Left hindlimb (tissue), 1 donor: ENCODE measurements around the gene CMYA5.
"Not testable (repeated sequence)": the region's sequence is repeated elsewhere in the genome, so short reads cannot be mapped to it uniquely, and the experiment has no call there.

Experiments used
- DNase-seq: peaks from one replicate; pipeline ENCODE4 v3.0.0-alpha.2; 2018

CMYA5 gene

DNA sequence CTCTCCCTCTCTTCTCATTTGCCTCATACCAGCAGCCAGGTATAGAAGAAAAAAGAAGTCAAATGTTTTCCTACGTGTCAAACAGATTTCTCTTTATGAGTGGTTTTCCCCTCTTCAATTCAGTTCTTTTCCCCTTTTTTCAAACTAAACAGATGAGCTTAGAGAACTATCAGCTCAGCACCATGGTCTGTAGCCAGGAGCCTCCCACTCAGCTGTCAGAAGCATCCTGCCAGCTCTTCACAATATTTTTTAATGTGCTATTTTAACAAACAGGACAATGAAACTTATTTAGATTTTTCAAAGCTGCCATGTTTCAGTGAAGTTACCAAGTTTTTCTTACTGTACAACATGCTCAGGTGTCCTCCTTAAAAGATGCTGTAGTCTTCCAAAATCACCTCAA, 63.5 kb downstream of the CMYA5 start:
- no peak for DNase-seq

GRCh38 chr5:79753877-79754645, 64.4 kb downstream of the CMYA5 start:
- no peak for DNase-seq

- no peak for DNase-seq
These were observed 65.4 kb downstream of the CMYA5 start for GRCh38 chr5:79754865-79755555.

- DNase-seq = no peak
These were observed 66.4 kb downstream of the CMYA5 start for GRCh38 chr5:79756076-79756475.

GRCh38 chr5:79759436-79759835, 69.8 kb downstream of the CMYA5 start:
- DNase-seq = no peak

- no peak for DNase-seq
These were observed 70.2 kb downstream of the CMYA5 start for GRCh38 chr5:79759848-79760247.

DNA sequence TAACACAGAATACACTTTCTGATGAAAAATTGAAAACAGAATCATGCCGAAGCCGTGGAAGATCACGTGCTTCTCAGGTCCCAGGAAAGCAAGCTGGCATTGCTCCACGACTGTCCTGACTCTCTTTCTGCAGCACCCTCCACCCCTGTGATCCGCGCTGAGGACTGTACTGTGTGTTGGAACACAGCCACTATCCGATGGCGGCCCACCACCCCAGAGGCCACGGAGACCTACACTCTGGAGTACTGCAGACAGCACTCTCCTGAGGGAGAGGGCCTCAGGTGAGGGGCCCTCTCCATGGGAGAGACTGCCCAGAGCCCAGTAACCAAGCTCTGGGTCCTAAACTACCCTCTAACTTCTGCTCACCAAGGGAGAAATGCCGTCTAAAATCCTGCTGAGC, 73.3 kb downstream of the CMYA5 start:
- no peak for DNase-seq

GRCh38 chr5:79764147-79764546, 74.5 kb downstream of the CMYA5 start:
- DNase-seq = not testable (repeated sequence)

- DNase-seq = no peak
These were observed 81.8 kb downstream of the CMYA5 start for GRCh38 chr5:79771387-79771786.

DNA sequence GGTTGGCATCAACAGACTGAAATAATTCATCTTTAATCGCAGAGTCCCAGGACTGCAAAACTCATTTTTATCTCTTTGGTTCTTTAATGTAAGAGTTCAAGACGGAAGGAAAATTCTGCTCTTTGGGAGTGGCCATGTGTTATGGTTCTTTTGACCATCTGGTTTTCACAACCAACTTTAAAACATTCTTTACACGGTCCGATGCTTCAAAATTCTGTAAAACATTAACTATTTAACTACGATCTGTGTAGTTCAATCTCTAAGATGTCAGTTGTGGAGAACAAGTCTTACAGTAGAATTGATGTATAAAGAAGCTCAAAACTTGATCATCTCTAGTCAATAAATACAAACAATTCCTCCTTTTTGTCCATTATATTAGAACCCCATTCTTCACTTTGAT, 83.0 kb downstream of the CMYA5 start:
- no peak for DNase-seq

- DNase-seq = no peak
These were observed 84.0 kb downstream of the CMYA5 start for GRCh38 chr5:79773612-79774011.

GRCh38 chr5:79774171-79774854, 84.7 kb downstream of the CMYA5 start:
- DNase-seq = no peak

DNA sequence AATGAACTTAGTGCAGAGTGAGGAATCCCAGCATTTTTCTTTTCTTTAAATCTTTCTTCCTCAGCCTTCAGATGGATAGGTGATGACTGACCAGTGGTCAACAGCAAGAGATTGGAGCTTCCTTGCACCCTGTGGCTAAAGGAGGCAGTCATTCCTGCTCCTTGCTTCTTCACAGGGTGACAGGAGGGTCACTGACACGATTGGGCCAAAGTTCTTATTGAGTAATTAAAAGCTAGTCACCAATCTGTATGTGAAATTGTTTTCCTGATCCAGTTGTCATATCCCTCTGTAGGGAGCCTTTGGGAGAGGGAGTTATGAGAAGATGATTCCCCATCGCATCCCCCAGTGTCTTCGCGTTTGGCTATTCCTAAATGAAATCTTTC, 85.2 kb downstream of the CMYA5 start:
- no peak for DNase-seq

GRCh38 chr5:79784741-79785140, 95.1 kb downstream of the CMYA5 start:
- not testable (repeated sequence) for DNase-seq

DNA sequence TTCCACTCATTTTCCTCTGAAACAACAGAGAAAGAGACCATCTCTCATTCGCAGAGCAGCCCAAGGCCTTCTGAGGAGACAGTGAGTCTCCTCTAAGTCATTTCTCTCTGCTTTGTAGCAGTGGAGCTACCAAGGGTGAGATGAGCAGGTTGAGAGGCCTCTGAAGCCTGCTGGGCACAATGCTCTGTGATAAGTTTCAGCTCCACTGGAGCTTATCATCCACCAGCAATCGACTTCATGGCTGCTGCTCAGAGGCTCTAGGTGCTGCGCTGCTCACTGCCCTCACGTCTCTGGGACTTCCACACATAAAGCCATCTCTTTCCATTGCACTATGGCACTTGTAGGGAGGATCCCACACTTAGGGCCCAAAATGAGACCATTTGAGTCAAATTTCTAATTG, 96.3 kb downstream of the CMYA5 start:
- DNase-seq = no peak

DNA sequence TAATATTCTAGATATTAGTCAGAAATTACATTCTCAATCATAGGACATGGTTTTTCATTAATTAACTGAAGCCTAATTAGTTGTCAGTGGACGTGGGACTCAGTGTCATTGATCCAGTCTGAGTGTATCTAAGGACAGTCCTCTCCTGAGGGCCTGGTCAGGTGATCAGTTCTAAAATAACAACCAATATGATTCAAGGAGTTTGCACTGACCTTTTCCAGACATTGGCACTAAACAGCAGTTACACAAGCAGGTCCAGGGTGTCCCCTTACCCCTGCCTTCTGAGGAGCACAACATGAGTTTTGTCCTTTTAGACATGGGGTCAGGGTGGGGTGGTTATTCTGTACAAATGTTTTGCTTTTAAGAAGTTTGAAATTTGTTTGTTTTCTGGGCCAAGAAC, 97.8 kb downstream of the CMYA5 start:
- DNase-seq = no peak

DNA sequence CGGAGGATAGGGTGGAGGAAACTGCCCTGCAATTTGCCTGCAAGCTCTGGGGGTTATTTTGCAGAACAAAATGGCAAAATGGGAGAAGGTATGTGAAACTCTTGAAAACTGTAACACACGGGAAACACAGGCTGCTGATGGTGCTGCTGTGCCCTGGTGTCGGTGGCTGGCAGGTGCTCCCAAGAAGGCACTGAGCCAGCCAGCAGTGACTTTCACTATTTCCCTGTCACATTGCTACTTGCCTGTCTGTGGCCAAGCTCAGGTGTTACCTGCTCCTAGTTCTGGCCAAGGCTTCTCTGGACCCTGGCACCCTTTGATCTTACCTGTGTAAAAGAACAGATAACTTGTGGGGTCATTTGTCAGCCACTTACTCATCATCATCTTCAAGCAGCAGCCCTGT, 102.2 kb downstream of the CMYA5 start:
- DNase-seq = no peak

GRCh38 chr5:79792463-79792862, 102.8 kb downstream of the CMYA5 start:
- DNase-seq = no peak

DNA sequence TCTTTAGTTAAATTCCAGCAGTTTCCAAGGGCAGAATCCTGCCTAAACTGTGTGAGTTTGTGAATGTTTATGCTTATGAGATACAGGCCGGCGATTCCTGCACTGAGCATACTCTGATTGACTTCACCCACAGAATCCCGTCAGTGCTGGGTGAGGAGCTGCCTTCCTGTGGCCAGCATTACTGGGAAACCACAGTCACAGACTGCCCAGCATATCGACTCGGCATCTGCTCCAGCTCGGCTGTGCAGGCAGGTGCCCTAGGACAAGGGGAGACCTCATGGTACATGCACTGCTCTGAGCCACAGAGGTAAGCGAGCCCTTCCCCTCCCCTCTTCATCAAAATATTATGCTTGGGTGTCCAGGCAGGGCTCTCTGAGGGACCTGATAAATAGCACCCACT, 103.7 kb downstream of the CMYA5 start:
- no peak for DNase-seq

DNA sequence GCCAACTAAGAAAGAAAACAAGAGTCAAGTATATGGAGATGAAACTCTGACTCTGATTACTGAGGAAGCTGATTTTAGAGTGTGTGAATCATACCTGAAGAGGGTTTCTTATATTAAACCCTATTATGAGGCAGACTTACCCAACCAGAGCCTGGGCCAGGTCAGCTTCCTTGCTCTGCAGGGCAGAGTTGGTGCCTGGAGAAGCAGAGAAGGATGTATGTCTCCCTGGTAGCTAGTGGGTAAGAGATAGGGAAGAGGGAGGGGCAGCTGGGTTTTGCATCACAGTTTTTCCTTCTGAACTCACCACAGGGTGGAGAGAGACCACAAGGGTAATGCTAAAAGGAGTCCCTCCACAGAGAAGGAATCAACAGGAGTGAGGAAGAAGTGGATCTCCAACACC, 104.1 kb downstream of the CMYA5 start:
- DNase-seq = no peak

GRCh38 chr5:79794347-79794746, 104.7 kb downstream of the CMYA5 start:
- no peak for DNase-seq

GRCh38 chr5:79795764-79796398, 106.2 kb downstream of the CMYA5 start:
- DNase-seq = no peak

GRCh38 chr5:79798893-79799590, 109.4 kb downstream of the CMYA5 start:
- DNase-seq = no peak
